H4 (cell line): ENCODE data around the gene ITGA3. TPM values are rescaled to one million over a fixed set of nuclear protein-coding genes. Genes with fewer than 3 reads are reported as not detected.
A peak's percentile ranks its signal among the peaks of the same experiment; 100 is the strongest.

Experiments
- DNase-seq: peaks from one replicate; pipeline ENCODE4 v3.0.0-alpha.2; 2015; ENCODE audit warnings: low spot score
- total RNA-seq: library from RNA; depleted of rRNA; stranded (reverse); fragments of >200 nt; shearing (Covaris generic); gene quantifications from 2 replicates; pipeline ENCODE4 v1.2.3, GENCODE V29; 2014

Gene ITGA3
- total RNA-seq, 1 experiment from 2014 or later, result 106 TPM

- DNase-seq, result no peak
These were observed 37.9 kb downstream of the ITGA3 start for GRCh38 chr17:50093807-50094206.

- peak; percentile 83 for DNase-seq
These were observed 38.4 kb downstream of the ITGA3 start for GRCh38 chr17:50094243-50094752.

GRCh38 chr17:50094753-50095619, 39.1 kb downstream of the ITGA3 start, which contains the start of gene PDK2:
PDK2 (plus strand) TSS chr17:50095351; CDS start chr17:50095436, 85 bp downstream.
- DNase-seq, result peak; percentile 94

- DNase-seq, result no peak
These were observed 39.7 kb downstream of the ITGA3 start for GRCh38 chr17:50095626-50096037.

- DNase-seq, result no peak
These were observed 40.2 kb downstream of the ITGA3 start for GRCh38 chr17:50096092-50096491.

- DNase-seq, result no peak
These were observed 40.8 kb downstream of the ITGA3 start for GRCh38 chr17:50096758-50097157.

- DNase-seq, result no peak
These were observed 41.5 kb downstream of the ITGA3 start for GRCh38 chr17:50097455-50097854.

- no peak for DNase-seq
These were observed 42.0 kb downstream of the ITGA3 start for GRCh38 chr17:50097926-50098325.

- no peak for DNase-seq
These were observed 42.7 kb downstream of the ITGA3 start for GRCh38 chr17:50098583-50098982.

- DNase-seq, result no peak
These were observed 43.1 kb downstream of the ITGA3 start for GRCh38 chr17:50099003-50099402.

GRCh38 chr17:50100480-50100883, 44.6 kb downstream of the ITGA3 start:
- DNase-seq, result no peak

GRCh38 chr17:50100921-50101345, 45.0 kb downstream of the ITGA3 start:
- DNase-seq, result peak; percentile 62

- DNase-seq, result peak; percentile 78
These were observed 45.6 kb downstream of the ITGA3 start for GRCh38 chr17:50101346-50102163.

GRCh38 chr17:50102164-50102991, 46.5 kb downstream of the ITGA3 start:
- peak; percentile 85 for DNase-seq

- no peak for DNase-seq
These were observed 47.3 kb downstream of the ITGA3 start for GRCh38 chr17:50103252-50103651.

- no peak for DNase-seq
These were observed 48.0 kb downstream of the ITGA3 start for GRCh38 chr17:50103941-50104340.

GRCh38 chr17:50105811-50106210, 49.9 kb downstream of the ITGA3 start:
- DNase-seq, result no peak

GRCh38 chr17:50106393-50107131, 50.7 kb downstream of the ITGA3 start:
- DNase-seq, result no peak

- DNase-seq, result no peak
These were observed 52.0 kb downstream of the ITGA3 start for GRCh38 chr17:50107790-50108414.

- DNase-seq, result no peak
These were observed 52.6 kb downstream of the ITGA3 start for GRCh38 chr17:50108556-50108955.
